ENCODE data around the gene APBB1IP. TPM values are rescaled to one million over a fixed set of nuclear protein-coding genes. Genes with fewer than 3 reads are reported as not detected.
"Not testable (repeated sequence)": the region's sequence is repeated elsewhere in the genome, so short reads cannot be mapped to it uniquely, and the experiment has no call there.

APBB1IP gene
- polyA plus RNA-seq, 1 experiment, result 0.04 TPM

DNA sequence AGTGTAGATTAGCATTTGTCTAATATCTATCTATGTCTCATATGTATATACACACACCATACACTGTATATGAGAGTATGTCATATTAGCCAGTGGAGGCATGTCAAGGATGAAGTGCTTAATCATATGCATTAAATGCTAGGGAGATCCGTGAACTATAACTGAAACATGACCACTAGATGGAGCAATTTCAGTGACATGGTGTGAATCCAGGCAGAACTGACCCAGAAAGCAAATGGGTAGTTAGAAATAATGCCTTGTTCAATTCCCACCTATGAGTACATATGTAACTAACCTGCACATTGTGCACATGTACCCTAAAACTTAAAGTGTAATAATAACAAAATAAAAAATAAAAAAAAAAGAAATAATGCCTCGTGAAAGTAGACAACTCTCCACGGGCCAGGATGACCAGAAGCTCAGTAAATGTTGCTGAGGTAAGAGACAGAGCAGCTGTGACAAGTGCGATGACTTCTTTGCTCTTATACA is 168.3 kb downstream of the APBB1IP start:
- TF ChIP-seq CTCF (IDR thresholded peaks at IDR 0.05; ENCODE audit: low read depth, low read length), result peak; percentile 39
- CTCF ChIA-PET, result interaction anchor here (0.7 to 2.5 kb wide), 4 partner anchors 8 to 275 kb away, joined by 3 to 12 read pairs (median 4); no protein-coding TSS in a partner anchor

DNA sequence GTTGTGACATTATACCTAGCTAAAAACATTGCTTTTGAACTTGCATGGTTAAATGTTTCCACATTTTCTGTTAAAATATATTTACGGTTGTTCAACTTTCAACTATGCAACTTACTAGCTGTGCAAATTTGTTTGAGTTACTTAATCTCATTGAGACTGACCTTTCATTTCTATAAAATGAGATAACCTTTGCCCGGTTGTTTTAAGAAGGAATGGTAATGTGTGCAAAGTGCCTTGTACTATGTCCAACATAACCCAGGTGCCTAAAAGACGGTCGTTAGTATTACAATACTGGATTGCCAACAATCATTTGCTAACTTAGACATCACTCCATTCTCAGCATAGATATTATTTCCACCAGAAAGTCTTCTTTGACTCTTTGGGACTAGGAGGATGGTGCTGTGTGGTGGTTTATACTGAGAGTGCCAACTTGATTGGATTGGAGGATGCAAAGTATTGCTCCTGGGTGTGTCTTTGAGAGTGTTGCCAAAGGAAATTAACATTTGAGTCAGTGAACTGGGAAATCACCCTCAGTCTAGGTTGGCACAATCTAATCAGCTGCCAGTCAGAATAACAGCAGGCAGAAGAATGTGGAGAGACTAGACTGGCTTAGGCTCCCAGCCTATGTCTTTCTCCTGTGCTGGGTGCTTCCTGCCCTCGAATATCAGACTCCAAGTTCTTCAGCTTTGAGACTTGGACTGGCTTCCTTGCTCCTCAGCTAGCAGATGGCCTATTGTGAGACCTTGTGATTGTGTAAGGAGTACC is 174.2 kb downstream of the APBB1IP start:
- no peak for DNase-seq (ENCODE audit: low read depth, low spot score)
- H3K27ac ChIP-seq (ENCODE audit: low read depth, low read length), result no peak overlapping the region
- H3K4me3 ChIP-seq (ENCODE audit: low read depth, low read length), result no peak overlapping the region
- ChIA-PET CTCF (interaction anchor here (1.6 kb wide), 1 partner anchor 270 kb away, joined by 5 read pairs; no protein-coding TSS in a partner anchor), POLR2A (no interaction called here)
- H3K27me3 ChIP-seq (ENCODE audit: control insufficient read depth, insufficient read depth, low read length), result no peaks in the 10 kb centered on the region
- no peak for TF ChIP-seq CTCF (IDR thresholded peaks at IDR 0.05; ENCODE audit: low read depth, low read length)
- H3K9me3 ChIP-seq (ENCODE audit: control insufficient read depth, insufficient read depth, low read length), result no peaks in the 10 kb centered on the region

More for the DNA sequence above, 168.3 kb downstream of the APBB1IP start:
- DNase-seq (ENCODE audit: low read depth, low spot score); H3K4me3 ChIP-seq (ENCODE audit: low read depth, low read length); H3K9me3 ChIP-seq (ENCODE audit: control insufficient read depth, insufficient read depth, low read length); H3K27ac ChIP-seq (ENCODE audit: low read depth, low read length); POLR2A ChIA-PET; H3K27me3 ChIP-seq (ENCODE audit: control insufficient read depth, insufficient read depth, low read length): not testable (repeated sequence)

Small RNAs within 50 kb of the gene (small RNA-seq; reads per million reads assigned to genes)
- not detected for gene RNA5SP307 (ENCODE audit: insufficient read length, low read depth)

Other genes with a start within 250 kb of the APBB1IP start
- not detected in 2 replicates for gene GAD2, start 221.6 kb upstream of the APBB1IP start, polyA plus RNA-seq (2011; rRNA removed)